HEK293 (cell line): ENCODE results near the gene SMARCD3.
A peak's percentile ranks its signal among the peaks of the same experiment; 100 is the strongest.

Source experiments
- GLI4 ChIP-seq: fragments of 450-650 bp; formaldehyde crosslinking; IDR thresholded peaks from 2 replicates; pipeline ENCODE4 v1.5.1; 2016; ENCODE audit warnings: missing biosample characterization, missing genetic modification characterization
- KLF9 ChIP-seq: fragments of 450-650 bp; formaldehyde crosslinking; IDR thresholded peaks from 2 replicates; pipeline ENCODE4 v1.5.1; 2016; ENCODE audit warnings: missing biosample characterization, missing genetic modification characterization, low read depth
- REPIN1 ChIP-seq: fragments of 450-650 bp; formaldehyde crosslinking; IDR thresholded peaks from 2 replicates; pipeline ENCODE4 v1.5.1; 2017; ENCODE audit warnings: missing biosample characterization, missing genetic modification characterization, low read depth
- SCRT1 ChIP-seq: fragments of 450-650 bp; formaldehyde crosslinking; IDR thresholded peaks from 2 replicates; pipeline ENCODE4 v1.5.1; 2016; ENCODE audit warnings: missing biosample characterization, missing genetic modification characterization, borderline replicate concordance
- SCRT2 ChIP-seq: fragments of 450-650 bp; formaldehyde crosslinking; IDR thresholded peaks from 2 replicates; pipeline ENCODE4 v1.5.1; 2016; ENCODE audit warnings: missing biosample characterization, missing genetic modification characterization
- SP3 ChIP-seq: fragments of 450-650 bp; formaldehyde crosslinking; IDR thresholded peaks from 2 replicates; pipeline ENCODE4 v1.5.1; 2016; ENCODE audit warnings: missing biosample characterization, missing genetic modification characterization
- SP7 ChIP-seq: fragments of 450-650 bp; formaldehyde crosslinking; IDR thresholded peaks from 2 replicates; pipeline ENCODE4 v1.5.1; 2016; ENCODE audit warnings: missing biosample characterization, missing genetic modification characterization
- WT1 ChIP-seq: fragments of 450-650 bp; formaldehyde crosslinking; IDR thresholded peaks from 2 replicates; pipeline ENCODE4 v1.5.1; 2016; ENCODE audit warnings: missing biosample characterization, missing genetic modification characterization
- ZNF112 ChIP-seq: fragments of 450-650 bp; formaldehyde crosslinking; IDR thresholded peaks from 2 replicates; pipeline ENCODE4 v1.5.0; 2017; ENCODE audit warnings: missing biosample characterization, missing genetic modification characterization
- ZNF121 ChIP-seq: fragments of 450-650 bp; formaldehyde crosslinking; IDR thresholded peaks from 2 replicates; pipeline ENCODE4 v1.5.1; 2016; ENCODE audit warnings: missing biosample characterization, missing genetic modification characterization
- ZNF169 ChIP-seq: fragments of 450-650 bp; formaldehyde crosslinking; IDR thresholded peaks from 2 replicates; pipeline ENCODE4 v1.5.1; 2016; ENCODE audit warnings: missing biosample characterization, missing genetic modification characterization
- ZNF184 ChIP-seq: fragments of 450-650 bp; IDR thresholded peaks from 2 replicates; pipeline ENCODE4 v1.5.1; 2018; ENCODE audit warnings: missing biosample characterization, mild to moderate bottlenecking, missing genetic modification characterization
- ZNF2 ChIP-seq: fragments of 450-650 bp; formaldehyde crosslinking; IDR thresholded peaks from 2 replicates; pipeline ENCODE4 v1.5.1; 2016; ENCODE audit warnings: missing biosample characterization, missing genetic modification characterization
- ZNF23 ChIP-seq: fragments of 450-650 bp; formaldehyde crosslinking; IDR thresholded peaks from 2 replicates; pipeline ENCODE4 v1.5.1; 2016; ENCODE audit warnings: missing biosample characterization, missing genetic modification characterization, borderline replicate concordance
- ZNF350 ChIP-seq: fragments of 450-650 bp; formaldehyde crosslinking; IDR thresholded peaks from 2 replicates; pipeline ENCODE4 v1.5.0; 2017; ENCODE audit warnings: missing biosample characterization, mild to moderate bottlenecking, missing genetic modification characterization
- ZNF391 ChIP-seq: fragments of 450-650 bp; formaldehyde crosslinking; IDR thresholded peaks from 2 replicates; pipeline ENCODE4 v1.5.1; 2016; ENCODE audit warnings: low read depth, missing biosample characterization, missing genetic modification characterization, borderline replicate concordance
- ZNF530 ChIP-seq: fragments of 450-650 bp; formaldehyde crosslinking; IDR thresholded peaks from 2 replicates; pipeline ENCODE4 v1.5.1; 2016; ENCODE audit warnings: low read depth, missing biosample characterization, missing genetic modification characterization
- ZNF555 ChIP-seq: fragments of 450-650 bp; formaldehyde crosslinking; conservative IDR thresholded peaks from 2 replicates; pipeline ENCODE4 v1.5.1; 2017; ENCODE audit warnings: missing biosample characterization, mild to moderate bottlenecking, missing genetic modification characterization, inconsistent platforms
- ZNF561 ChIP-seq: fragments of 450-650 bp; IDR thresholded peaks from 2 replicates; pipeline ENCODE4 v1.5.1; 2018; ENCODE audit warnings: missing biosample characterization, missing genetic modification characterization, borderline replicate concordance
- ZNF580 ChIP-seq: fragments of 450-650 bp; formaldehyde crosslinking; IDR thresholded peaks from 2 replicates; pipeline ENCODE4 v1.5.1; 2016; ENCODE audit warnings: missing biosample characterization, missing genetic modification characterization
- ZNF610 ChIP-seq: fragments of 450-650 bp; formaldehyde crosslinking; IDR thresholded peaks from 2 replicates; pipeline ENCODE4 v1.5.1; 2016; ENCODE audit warnings: missing biosample characterization, missing genetic modification characterization, borderline replicate concordance
- ZNF621 ChIP-seq: fragments of 450-650 bp; formaldehyde crosslinking; IDR thresholded peaks from 2 replicates; pipeline ENCODE4 v1.5.1; 2017; ENCODE audit warnings: missing biosample characterization, missing genetic modification characterization
- ZNF623 ChIP-seq: fragments of 450-650 bp; formaldehyde crosslinking; IDR thresholded peaks from 2 replicates; pipeline ENCODE4 v1.5.1; 2016; ENCODE audit warnings: missing biosample characterization, missing genetic modification characterization
- ZNF629 ChIP-seq: fragments of 450-650 bp; formaldehyde crosslinking; IDR thresholded peaks from 2 replicates; pipeline ENCODE4 v1.5.1; 2017; ENCODE audit warnings: missing biosample characterization, missing genetic modification characterization
- ZNF645 ChIP-seq: fragments of 450-650 bp; formaldehyde crosslinking; IDR thresholded peaks from 2 replicates; pipeline ENCODE4; 2016; ENCODE audit warnings: missing biosample characterization, missing genetic modification characterization
- ZNF658 ChIP-seq: fragments of 450-650 bp; formaldehyde crosslinking; IDR thresholded peaks from 2 replicates; pipeline ENCODE4; 2016; ENCODE audit warnings: missing biosample characterization, missing genetic modification characterization
- ZNF707 ChIP-seq: fragments of 450-650 bp; formaldehyde crosslinking; IDR thresholded peaks from 2 replicates; pipeline ENCODE4 v1.5.1; 2016; ENCODE audit warnings: missing biosample characterization, missing genetic modification characterization
- ZNF76 ChIP-seq: fragments of 450-650 bp; formaldehyde crosslinking; IDR thresholded peaks from 2 replicates; pipeline ENCODE4; 2016; ENCODE audit warnings: low read depth, missing biosample characterization, missing genetic modification characterization, borderline replicate concordance
- ZNF776 ChIP-seq: fragments of 450-650 bp; formaldehyde crosslinking; IDR thresholded peaks from 2 replicates; pipeline ENCODE4 v1.5.0; 2017; ENCODE audit warnings: missing biosample characterization, missing genetic modification characterization, borderline replicate concordance
- ZNF843 ChIP-seq: fragments of 450-650 bp; formaldehyde crosslinking; IDR thresholded peaks from 2 replicates; pipeline ENCODE4 v1.5.1; 2016; ENCODE audit warnings: missing biosample characterization, missing genetic modification characterization
- TF ChIP-seq, protein P1 (sequence below): fragments of 450-650 bp; formaldehyde crosslinking; conservative IDR thresholded peaks from 2 replicates; pipeline ENCODE4 v1.5.1; 2016; ENCODE audit warnings: low read depth, missing biosample characterization, missing genetic modification characterization
- TF ChIP-seq, protein P2 (sequence below): fragments of 450-650 bp; formaldehyde crosslinking; IDR thresholded peaks from 2 replicates; pipeline ENCODE4 v1.5.1; 2017; ENCODE audit warnings: missing biosample characterization, missing genetic modification characterization

Gene SMARCD3

GRCh38 chr7:151226875-151227782 lies 21.4 kb downstream of the SMARCD3 start, which contains the start of gene ABCF2 (continued):
- TF ChIP-seq ZNF561 (0 out of 2 replicates have a peak, but pooled peaks have one; percentile 11), ZNF580 (tag by site-specific recombination) (no peak; the same call in 1 of the 2 replicates), ZNF169 (tag by site-specific recombination) (no peak), ZNF121 (tag by site-specific recombination) (no peak), REPIN1 (tag by site-specific recombination) (no peak; the same call in 1 of the 2 replicates), ZNF610 (tag by site-specific recombination) (peak; percentile 55), ZNF776 (tag by site-specific recombination) (no peak), KLF9 (tag by site-specific recombination) (peak; percentile 45; the same call in 1 of the 2 replicates), ZNF621 (no peak), ZNF623 (tag by site-specific recombination) (0 out of 2 replicates have a peak, but pooled peaks have one; percentile 11), WT1 (peak; percentile 48; the same call in 1 of the 2 replicates), SCRT1 (tag by site-specific recombination) (no peak), ZNF391 (tag by site-specific recombination) (0 out of 2 replicates have a peak, but pooled peaks have one; percentile 50), ZNF112 (tag by site-specific recombination) (no peak), ZNF184 (no peak), ZNF76 (tag by site-specific recombination) (peak; percentile 99), ZNF629 (tag by site-specific recombination) (peak; percentile 80), ZNF843 (tag by site-specific recombination) (0 out of 2 replicates have a peak, but pooled peaks have one; percentile 13), ZNF658 (tag by site-specific recombination) (no peak), SP7 (tag by site-specific recombination) (peak; percentile 42; the same call in 1 of the 2 replicates), ZNF707 (tag by site-specific recombination) (no peak), ZNF555 (tag by site-specific recombination) (no peak), ZNF530 (tag by site-specific recombination) (no peak), ZNF23 (tag by site-specific recombination) (no peak), GLI4 (tag by site-specific recombination) (peak; percentile 50; the same call in 1 of the 2 replicates), ZNF645 (tag by site-specific recombination) (no peak), SCRT2 (tag by site-specific recombination) (no peak), ZNF350 (tag by site-specific recombination) (no peak), ZNF2 (tag by site-specific recombination) (peak; percentile 71; the same call in 1 of the 2 replicates), SP3 (tag by site-specific recombination) (peak; percentile 97)
- TF ChIP-seq, protein P1, sequence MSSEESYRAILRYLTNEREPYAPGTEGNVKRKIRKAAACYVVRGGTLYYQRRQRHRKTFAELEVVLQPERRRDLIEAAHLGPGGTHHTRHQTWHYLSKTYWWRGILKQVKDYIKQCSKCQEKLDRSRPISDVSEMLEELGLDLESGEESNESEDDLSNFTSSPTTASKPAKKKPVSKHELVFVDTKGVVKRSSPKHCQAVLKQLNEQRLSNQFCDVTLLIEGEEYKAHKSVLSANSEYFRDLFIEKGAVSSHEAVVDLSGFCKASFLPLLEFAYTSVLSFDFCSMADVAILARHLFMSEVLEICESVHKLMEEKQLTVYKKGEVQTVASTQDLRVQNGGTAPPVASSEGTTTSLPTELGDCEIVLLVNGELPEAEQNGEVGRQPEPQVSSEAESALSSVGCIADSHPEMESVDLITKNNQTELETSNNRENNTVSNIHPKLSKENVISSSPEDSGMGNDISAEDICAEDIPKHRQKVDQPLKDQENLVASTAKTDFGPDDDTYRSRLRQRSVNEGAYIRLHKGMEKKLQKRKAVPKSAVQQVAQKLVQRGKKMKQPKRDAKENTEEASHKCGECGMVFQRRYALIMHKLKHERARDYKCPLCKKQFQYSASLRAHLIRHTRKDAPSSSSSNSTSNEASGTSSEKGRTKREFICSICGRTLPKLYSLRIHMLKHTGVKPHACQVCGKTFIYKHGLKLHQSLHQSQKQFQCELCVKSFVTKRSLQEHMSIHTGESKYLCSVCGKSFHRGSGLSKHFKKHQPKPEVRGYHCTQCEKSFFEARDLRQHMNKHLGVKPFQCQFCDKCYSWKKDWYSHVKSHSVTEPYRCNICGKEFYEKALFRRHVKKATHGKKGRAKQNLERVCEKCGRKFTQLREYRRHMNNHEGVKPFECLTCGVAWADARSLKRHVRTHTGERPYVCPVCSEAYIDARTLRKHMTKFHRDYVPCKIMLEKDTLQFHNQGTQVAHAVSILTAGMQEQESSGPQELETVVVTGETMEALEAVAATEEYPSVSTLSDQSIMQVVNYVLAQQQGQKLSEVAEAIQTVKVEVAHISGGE (tag by site-specific recombination): peak; percentile 83
- TF ChIP-seq, protein P2, sequence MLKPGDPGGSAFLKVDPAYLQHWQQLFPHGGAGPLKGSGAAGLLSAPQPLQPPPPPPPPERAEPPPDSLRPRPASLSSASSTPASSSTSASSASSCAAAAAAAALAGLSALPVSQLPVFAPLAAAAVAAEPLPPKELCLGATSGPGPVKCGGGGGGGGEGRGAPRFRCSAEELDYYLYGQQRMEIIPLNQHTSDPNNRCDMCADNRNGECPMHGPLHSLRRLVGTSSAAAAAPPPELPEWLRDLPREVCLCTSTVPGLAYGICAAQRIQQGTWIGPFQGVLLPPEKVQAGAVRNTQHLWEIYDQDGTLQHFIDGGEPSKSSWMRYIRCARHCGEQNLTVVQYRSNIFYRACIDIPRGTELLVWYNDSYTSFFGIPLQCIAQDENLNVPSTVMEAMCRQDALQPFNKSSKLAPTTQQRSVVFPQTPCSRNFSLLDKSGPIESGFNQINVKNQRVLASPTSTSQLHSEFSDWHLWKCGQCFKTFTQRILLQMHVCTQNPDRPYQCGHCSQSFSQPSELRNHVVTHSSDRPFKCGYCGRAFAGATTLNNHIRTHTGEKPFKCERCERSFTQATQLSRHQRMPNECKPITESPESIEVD: no peak
